H1 (cell line): ENCODE measurements around the gene ANKS1B. TPM values are rescaled to one million over a fixed set of nuclear protein-coding genes. Genes with fewer than 3 reads are reported as not detected.

Experiments
- CTCF ChIA-PET: fragments of 300-600 bp; sonication (Branson Sonifier 250); formaldehyde crosslinking; loops from one replicate; lab custom pipeline; 2021; ENCODE audit not compliant: partially characterized antibody; lab: Charles Lee
- POLR2A ChIA-PET: fragments of 300-600 bp; sonication (Branson Sonifier 250); formaldehyde crosslinking; loops from one replicate; lab custom pipeline; 2021; ENCODE audit warnings: inconsistent platforms; ENCODE audit not compliant: partially characterized antibody; lab: Charles Lee
- DNase-seq, 2 experiments: peaks; one replicate each; pipeline versions ENCODE4 v3.0.0 to v3.0.0-alpha.2; 2010 to 2022; ENCODE audit warnings: low spot score in 2 of 2, low read depth in 1 of 2, mixed read lengths in 1 of 2
- FAIRE-seq: peaks from 2 replicates; lab custom pipeline; 2011; peaks lifted over from hg19 to GRCh38; lab: Jason Lieb, UNC
- H2AFZ ChIP-seq: 2 replicates; pipeline ENCODE4 v1.8.1; 2012; ENCODE audit warnings: low read length, inconsistent platforms
- H2AK5ac ChIP-seq: 2 replicates; pipeline ENCODE4 v1.6.1; 2013; ENCODE audit warnings: low read depth, low read length
- H2BK120ac ChIP-seq: replicated peaks from 2 replicates; pipeline ENCODE3; 2013; ENCODE audit warnings: low read depth, low read length, inconsistent platforms
- H2BK12ac ChIP-seq: 2 replicates; pipeline ENCODE4 v1.6.1; 2013; ENCODE audit warnings: low read depth, low read length
- H2BK15ac ChIP-seq: 2 replicates; pipeline ENCODE4 v1.6.1; 2013; ENCODE audit warnings: low read length
- H2BK20ac ChIP-seq: 2 replicates; pipeline ENCODE4 v1.6.1; 2013; ENCODE audit warnings: low read length
- H2BK5ac ChIP-seq: 2 replicates; pipeline ENCODE4 v1.6.1; 2013; ENCODE audit warnings: low read depth, low read length
- H3K14ac ChIP-seq: 2 replicates; pipeline ENCODE4 v1.6.1; 2013; ENCODE audit warnings: inconsistent platforms; ENCODE audit not compliant: insufficient read length
- H3K18ac ChIP-seq: 2 replicates; pipeline ENCODE4 v1.6.1; 2013; ENCODE audit warnings: low read length; ENCODE audit errors: extremely low read depth
- H3K23ac ChIP-seq: 2 replicates; pipeline ENCODE4 v1.6.1; 2013; ENCODE audit warnings: inconsistent platforms; ENCODE audit not compliant: insufficient read length
- H3K23me2 ChIP-seq: 2 replicates; pipeline ENCODE4 v1.6.1; 2013; ENCODE audit warnings: low read depth, low read length
- H3K27ac ChIP-seq: 2 replicates; pipeline ENCODE4 v1.6.1; 2011; ENCODE audit warnings: low read depth, low read length, inconsistent platforms
- H3K27me3 ChIP-seq, 4 experiments: replicated peaks in 1 of 4; 1 replicate in 1 of 4; 2 replicates in 3 of 4; pipeline versions ENCODE4 v1.6.1 to v1.8.1; 2011 to 2013; ENCODE audit warnings: low read length in 3 of 4, mild to moderate bottlenecking in 3 of 4, inconsistent platforms in 2 of 4, mixed read lengths in 2 of 4, moderate library complexity in 1 of 4; ENCODE audit not compliant: control insufficient read depth in 3 of 4, insufficient read depth in 3 of 4; ENCODE audit errors: extremely low read depth in 1 of 4
- H3K36me3 ChIP-seq, 4 experiments: 2 replicates each; pipeline versions ENCODE4 v1.6.1 to v1.8.1; 2011 to 2013; ENCODE audit warnings: mild to moderate bottlenecking in 4 of 4, low read length in 3 of 4, moderate library complexity in 2 of 4, control low read depth in 1 of 4, inconsistent platforms in 1 of 4; ENCODE audit not compliant: insufficient read depth in 4 of 4, control insufficient read depth in 2 of 4
- H3K4ac ChIP-seq: replicated peaks from 2 replicates; pipeline ENCODE3; 2013; ENCODE audit warnings: low read length, low read depth, mixed read lengths, inconsistent platforms; ENCODE audit not compliant: insufficient read length
- H3K4me1 ChIP-seq, 4 experiments: replicated peaks in 1 of 4; 1 replicate in 1 of 4; 2 replicates in 3 of 4; pipeline versions ENCODE4 v1.6.1 to v1.8.1; 2011 to 2013; ENCODE audit warnings: low read length in 3 of 4, inconsistent platforms in 2 of 4, mixed read lengths in 1 of 4; ENCODE audit not compliant: insufficient read depth in 4 of 4, control insufficient read depth in 3 of 4
- H3K4me2 ChIP-seq, 2 experiments: 2 replicates each; pipeline versions ENCODE4 v1.6.1 to v1.8.1; 2011 to 2013; ENCODE audit warnings: low read depth in 2 of 2, low read length in 2 of 2, control low read depth in 1 of 2, inconsistent platforms in 1 of 2, mild to moderate bottlenecking in 1 of 2; ENCODE audit not compliant: insufficient read depth in 1 of 2
- H3K4me3 ChIP-seq, 4 experiments: fragments of 200-600, 300-600 bp in 1 of 4; sonication (generic), shearing (Covaris generic), sonication (Bioruptor Twin) in 1 of 4; 2 replicates each; pipeline versions ENCODE4 v1.5.1 to v1.8.1; 2011 to 2016; ENCODE audit warnings: low read length in 4 of 4, low read depth in 3 of 4, control low read depth in 2 of 4, inconsistent platforms in 2 of 4, mild to moderate bottlenecking in 2 of 4, mixed read lengths in 1 of 4, moderate library complexity in 1 of 4; ENCODE audit not compliant: insufficient read depth in 2 of 4; ENCODE audit errors: extremely low read depth in 1 of 4
- H3K56ac ChIP-seq: replicated peaks from 2 replicates; pipeline ENCODE3; 2013; ENCODE audit warnings: low read depth, mild to moderate bottlenecking, mixed read lengths, low read length, inconsistent platforms; ENCODE audit not compliant: insufficient read length
- H3K79me1 ChIP-seq: 2 replicates; pipeline ENCODE4 v1.6.1; 2013; ENCODE audit warnings: low read depth, low read length, control low read depth
- H3K79me2 ChIP-seq, 2 experiments: 2 replicates each; pipeline versions ENCODE4 v1.6.1 to v1.8.1; 2012 to 2013; ENCODE audit warnings: low read length in 2 of 2, mild to moderate bottlenecking in 2 of 2, inconsistent platforms in 1 of 2; ENCODE audit not compliant: insufficient read depth in 2 of 2, control insufficient read depth in 1 of 2
- H3K9ac ChIP-seq, 4 experiments: replicated peaks in 1 of 4; 1 replicate in 1 of 4; 2 replicates in 3 of 4; pipeline versions ENCODE4 v1.6.1 to v1.8.1; 2011 to 2013; ENCODE audit warnings: low read depth in 3 of 4, low read length in 3 of 4, control low read depth in 2 of 4, mild to moderate bottlenecking in 2 of 4, moderate library complexity in 2 of 4, inconsistent platforms in 1 of 4; ENCODE audit errors: extremely low read depth in 1 of 4
- H3K9me3 ChIP-seq, 2 experiments: 2 replicates each; pipeline versions ENCODE4 v1.6.1 to v1.8.1; 2012 to 2013; ENCODE audit warnings: mild to moderate bottlenecking in 2 of 2, moderate library complexity in 2 of 2, control low read depth in 1 of 2, inconsistent platforms in 1 of 2, low read depth in 1 of 2, low read length in 1 of 2, mixed read lengths in 1 of 2; ENCODE audit not compliant: insufficient read depth in 2 of 2
- H4K20me1 ChIP-seq, 2 experiments: replicated peaks in 1 of 2; 2 replicates each; pipeline versions ENCODE3 to v1.8.1; 2011 to 2013; ENCODE audit warnings: inconsistent platforms in 2 of 2, low read length in 2 of 2, mild to moderate bottlenecking in 1 of 2; ENCODE audit not compliant: insufficient read depth in 2 of 2, control insufficient read depth in 1 of 2
- H4K5ac ChIP-seq: 2 replicates; pipeline ENCODE4 v1.6.1; 2013; ENCODE audit warnings: low read length, low read depth, mixed read lengths, inconsistent platforms; ENCODE audit not compliant: insufficient read length
- H4K8ac ChIP-seq: 2 replicates; pipeline ENCODE4 v1.8.0; 2013; ENCODE audit warnings: mild to moderate bottlenecking, moderate library complexity, low read length, inconsistent platforms; ENCODE audit not compliant: insufficient read depth; ENCODE audit errors: extremely low read depth
- H4K91ac ChIP-seq: replicated peaks from 2 replicates; pipeline ENCODE3; 2013; ENCODE audit warnings: low read length, mixed read lengths, inconsistent platforms; ENCODE audit not compliant: insufficient read length
- CBX5 ChIP-seq: fragments of 300-800, 300-1000 bp; sonication (generic); IDR thresholded peaks from 2 replicates; pipeline ENCODE4 v1.7.1; 2016; ENCODE audit warnings: antibody characterized with exemption, low read length, low read depth
- EGR1 ChIP-seq: IDR thresholded peaks from 2 replicates; pipeline ENCODE4 v1.6.1; 2011; ENCODE audit warnings: low read depth, low read length, borderline replicate concordance
- POLR2A ChIP-seq, 2 experiments: IDR thresholded peaks; 1 replicate in 1 of 2; 2 replicates in 1 of 2; pipeline ENCODE4 v1.6.1; 2011; ENCODE audit warnings: low read depth in 2 of 2, low read length in 2 of 2, mild to moderate bottlenecking in 2 of 2; ENCODE audit errors: control extremely low read depth in 1 of 2
- POU5F1 ChIP-seq: IDR thresholded peaks from 2 replicates; pipeline ENCODE4 v1.6.1; 2011; ENCODE audit warnings: low read depth, mild to moderate bottlenecking, low read length, moderate library complexity
- RBBP5 ChIP-seq: IDR thresholded peaks from 2 replicates; pipeline ENCODE4 v1.7.1; 2012; ENCODE audit warnings: low read depth, mild to moderate bottlenecking, inconsistent platforms, low read length, moderate library complexity, borderline replicate concordance
- SIRT6 ChIP-seq: IDR thresholded peaks from one replicate; pipeline ENCODE4 v1.7.1; 2012; ENCODE audit warnings: low read length, inconsistent platforms
- TEAD4 ChIP-seq: IDR thresholded peaks from 2 replicates; pipeline ENCODE4 v1.6.1; 2012; ENCODE audit warnings: low read depth, low read length, inconsistent platforms, mixed read lengths
- WGBS, 2 experiments: shearing (Covaris generic) in 1 of 2; methylation state at CpG; one replicate each; pipeline versions ENCODE4 v1.1.6 to v1.1.7; 2013 to 2015; ENCODE audit warnings: low lambda C conversion rate in 2 of 2, mixed read lengths in 2 of 2, inconsistent platforms in 1 of 2, low coverage in 1 of 2, missing lambda C conversion rate in 1 of 2; ENCODE audit not compliant: insufficient replicate concordance in 2 of 2, insufficient coverage in 1 of 2, insufficient read length in 1 of 2; ENCODE audit errors: extremely low coverage in 1 of 2, missing lambda C conversion rate in 1 of 2; 5-methylcytosine and 5-hydroxymethylcytosine counted together
- polyA plus RNA-seq, 7 experiments: library from polyadenylated mRNA; depleted of rRNA in 3 of 7; stranded (reverse) in 5 of 7; unstranded in 2 of 7; fragments of >200 nt in 5 of 7; fragments of 200-250 nt in 2 of 7; gene quantifications; 1 replicate in 5 of 7; 2 replicates in 1 of 7; 4 replicates in 1 of 7; pipeline versions ENCODE4 v1.2.1 to v1.2.3, GENCODE V29; 2011 to 2013; ENCODE audit warnings: missing spikeins in 2 of 7, mixed read lengths in 2 of 7
- total RNA-seq: library from RNA; stranded (reverse); fragmentation: NEBNext Ultra II Directional; extraction: Animal tissue kit (Norgen Biotek cat#: 25700); gene quantifications from 2 replicates; pipeline ENCODE4 v1.2.1, GENCODE V29; 2021
- TF ChIP-seq, protein P1 (sequence below), 3 experiments: IDR thresholded peaks; 1 replicate in 2 of 3; 2 replicates in 1 of 3; pipeline versions ENCODE4 v1.5.1 to v1.6.1; 2011; ENCODE audit warnings: low read length in 3 of 3, mild to moderate bottlenecking in 3 of 3, inconsistent platforms in 2 of 3, low read depth in 1 of 3, moderate library complexity in 1 of 3; ENCODE audit not compliant: insufficient read depth in 1 of 3; ENCODE audit errors: control extremely low read depth in 1 of 3

The ANKS1B gene
- total and polyA plus RNA-seq, 2 of the 8 experiments (the other 6 are each of a cell fraction or from before 2014, with no cell fraction given), result 2.7 to 6.1 TPM

DNA sequence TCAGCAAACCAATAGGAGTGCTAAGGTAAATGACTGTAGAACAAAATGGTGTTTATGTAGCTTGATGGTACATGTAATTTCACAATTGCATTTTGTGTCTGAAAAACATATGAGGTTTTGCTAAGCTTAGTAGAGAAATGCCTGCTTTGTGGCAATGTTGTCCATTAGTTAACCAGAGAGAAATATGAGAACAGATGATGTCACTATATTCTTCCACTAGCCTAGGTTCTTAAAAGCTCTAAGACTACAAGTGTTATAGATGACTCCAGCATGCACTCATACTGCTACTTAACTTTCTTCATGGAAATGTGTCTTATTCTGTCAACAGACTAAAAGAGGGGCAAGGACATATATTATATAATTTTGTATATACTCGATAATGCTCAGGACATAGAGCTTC lies 1030.2 kb downstream of the ANKS1B start:
- CTCF ChIA-PET, result interaction anchor here (0.6 to 6.8 kb wide), 23 partner anchors 8 to 614 kb away, joined by 3 to 36 read pairs (median 4); no protein-coding TSS in a partner anchor
- H3K14ac ChIP-seq, result no peak overlapping the region
- H2BK12ac ChIP-seq, result no peak overlapping the region
- no peak overlapping the region for H2AFZ ChIP-seq
- H3K4me1 ChIP-seq, result no peaks in the 10 kb centered on the region
- no peak overlapping the region for H3K18ac ChIP-seq
- H3K4me3 ChIP-seq, result no peak overlapping the region
- H3K23me2 ChIP-seq, result peaks cover 3% of the 10 kb centered on the region; the same call in 1 of the 2 replicates
- no peak overlapping the region for H3K4ac ChIP-seq
- no peak overlapping the region for H3K27ac ChIP-seq
- H3K79me2 ChIP-seq, result no peaks in the 10 kb centered on the region
- no peak overlapping the region for H2AK5ac ChIP-seq
- no peak overlapping the region for H4K91ac ChIP-seq
- H3K9me3 ChIP-seq, result no peaks in the 10 kb centered on the region
- no peak overlapping the region for H3K23ac ChIP-seq
- FAIRE-seq, result no peak
- no peak overlapping the region for H3K56ac ChIP-seq
- no peak overlapping the region for H3K9ac ChIP-seq
- WGBS, 2 experiments, result 100% methylated on average over 1 of the region's 1 CpG; no CpG with 5 or more reads in 1 of the 2 experiments
- H4K5ac ChIP-seq, result no peak overlapping the region
- H4K20me1 ChIP-seq, result no peaks in the 10 kb centered on the region
- H2BK20ac ChIP-seq, result no peak overlapping the region
- H2BK5ac ChIP-seq, result no peak overlapping the region
- no peak overlapping the region for H2BK15ac ChIP-seq
- no peaks in the 10 kb centered on the region for H3K36me3 ChIP-seq
- DNase-seq, result no peak
- POLR2A ChIA-PET, result no interaction called here
- H2BK120ac ChIP-seq, result no peak overlapping the region
- no peaks in the 10 kb centered on the region for H3K79me1 ChIP-seq
- H4K8ac ChIP-seq, result no peak overlapping the region
- no peaks in the 10 kb centered on the region for H3K27me3 ChIP-seq
- H3K4me2 ChIP-seq, result no peak overlapping the region
- TF ChIP-seq SIRT6 (no peak), POLR2A (IDR thresholded peaks at IDR 0.05; ENCODE audit: control extremely low read depth in 1 of 2, low read depth in 2 of 2, low read length in 2 of 2) (no peak), POU5F1 (no peak), RBBP5 (no peak), EGR1 (no peak), CBX5 (no peak), TEAD4 (no peak)
- TF ChIP-seq, protein P1, sequence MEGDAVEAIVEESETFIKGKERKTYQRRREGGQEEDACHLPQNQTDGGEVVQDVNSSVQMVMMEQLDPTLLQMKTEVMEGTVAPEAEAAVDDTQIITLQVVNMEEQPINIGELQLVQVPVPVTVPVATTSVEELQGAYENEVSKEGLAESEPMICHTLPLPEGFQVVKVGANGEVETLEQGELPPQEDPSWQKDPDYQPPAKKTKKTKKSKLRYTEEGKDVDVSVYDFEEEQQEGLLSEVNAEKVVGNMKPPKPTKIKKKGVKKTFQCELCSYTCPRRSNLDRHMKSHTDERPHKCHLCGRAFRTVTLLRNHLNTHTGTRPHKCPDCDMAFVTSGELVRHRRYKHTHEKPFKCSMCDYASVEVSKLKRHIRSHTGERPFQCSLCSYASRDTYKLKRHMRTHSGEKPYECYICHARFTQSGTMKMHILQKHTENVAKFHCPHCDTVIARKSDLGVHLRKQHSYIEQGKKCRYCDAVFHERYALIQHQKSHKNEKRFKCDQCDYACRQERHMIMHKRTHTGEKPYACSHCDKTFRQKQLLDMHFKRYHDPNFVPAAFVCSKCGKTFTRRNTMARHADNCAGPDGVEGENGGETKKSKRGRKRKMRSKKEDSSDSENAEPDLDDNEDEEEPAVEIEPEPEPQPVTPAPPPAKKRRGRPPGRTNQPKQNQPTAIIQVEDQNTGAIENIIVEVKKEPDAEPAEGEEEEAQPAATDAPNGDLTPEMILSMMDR (IDR thresholded peaks at IDR 0.05; ENCODE audit: control extremely low read depth in 1 of 3, insufficient read depth in 1 of 3, low read depth in 1 of 3, low read length in 3 of 3), result no peak
